Panc1 (cell line): ENCODE measurements around the gene NFKBIB.

Source experiments
- CTCF ChIP-seq: fragments of 450-650 bp; IDR thresholded peaks from 2 replicates; pipeline ENCODE4 v1.5.1; 2017; ENCODE audit warnings: mild to moderate bottlenecking
- POLR2AphosphoS5 ChIP-seq: IDR thresholded peaks from 2 replicates; pipeline ENCODE4 v1.6.1; 2012; ENCODE audit warnings: mild to moderate bottlenecking, low read depth, low read length, moderate library complexity
- REST ChIP-seq, 2 experiments: IDR thresholded peaks; 2 replicates each; pipeline ENCODE4 v1.6.1; 2011 to 2012; ENCODE audit warnings: low read depth in 2 of 2, control low read depth in 1 of 2, low read length in 1 of 2, mild to moderate bottlenecking in 1 of 2, moderate library complexity in 1 of 2; ENCODE audit not compliant: insufficient read depth in 1 of 2
- TCF7L2 ChIP-seq: IDR thresholded peaks from 2 replicates; pipeline ENCODE4 v1.6.1; 2011; ENCODE audit warnings: mild to moderate bottlenecking, low read depth, low read length, inconsistent platforms

- TF ChIP-seq CTCF, result no peak
- TF ChIP-seq POLR2AphosphoS5, result peak; percentile 20; the same call in 1 of the 2 replicates
- no peak for TF ChIP-seq TCF7L2
- no peak for TF ChIP-seq REST (IDR thresholded peaks at IDR 0.05; ENCODE audit: insufficient read depth in 1 of 2, low read depth in 2 of 2, low read length in 1 of 2)
These were observed 32.8 kb downstream of the NFKBIB start for GRCh38 chr19:38932425-38933179.
